ENCODE measurements around the gene TRNT1.
A peak's percentile ranks its signal among the peaks of the same experiment; 100 is the strongest.

Gene TRNT1

GRCh38 chr3:3189102-3189727, 62.5 kb downstream of the TRNT1 start:
- Histone ChIP-seq H3K4me3 (ENCODE audit: low read depth in 1 of 2, low read length in 2 of 2) (no peak overlapping the region), H3K36me3 (ENCODE audit: insufficient read depth, low read length) (no peaks in the 10 kb centered on the region), H3K4me2 (ENCODE audit: insufficient read depth, low read length) (no peak overlapping the region), H2AFZ (ENCODE audit: low read depth, low read length) (no peak overlapping the region), H3K9me3 (ENCODE audit: insufficient read depth, low read length, severe bottlenecking) (peaks cover 5% of the 10 kb centered on the region), H3K4me1 (ENCODE audit: insufficient read depth, low read length) (peaks cover 16% of the 10 kb centered on the region), H3K9ac (ENCODE audit: low read depth, low read length) (no peak overlapping the region), H3K79me2 (ENCODE audit: insufficient read depth, low read length) (no peaks in the 10 kb centered on the region), H4K20me1 (ENCODE audit: insufficient read depth, low read length) (no peaks in the 10 kb centered on the region), H3K27ac (ENCODE audit: low read length) (no peak overlapping the region), H3K27me3 (ENCODE audit: insufficient read depth, low read length, poor library complexity) (no peaks in the 10 kb centered on the region)
- DNase-seq (no peak), ATAC-seq (ENCODE audit: insufficient read depth, low read depth) (no peak)
- no peak for TF ChIP-seq CTCF (IDR thresholded peaks at IDR 0.05; ENCODE audit: borderline replicate concordance, extremely low read depth, low read length, poor library complexity, severe bottlenecking)
- TF ChIP-seq EZH2 (IDR thresholded peaks at IDR 0.05; ENCODE audit: borderline replicate concordance, low read depth, low read length, severe bottlenecking) = no peak

GRCh38 chr3:3189961-3190360, 63.2 kb downstream of the TRNT1 start:
- no peak overlapping the region for H3K4me2 ChIP-seq (ENCODE audit: insufficient read depth, low read length)
- H3K9ac ChIP-seq (ENCODE audit: low read depth, low read length) = no peak overlapping the region
- H2AFZ ChIP-seq (ENCODE audit: low read depth, low read length) = no peak overlapping the region
- ATAC-seq (ENCODE audit: insufficient read depth, low read depth) (no peak), DNase-seq (no peak)
- no peak overlapping the region for H3K4me3 ChIP-seq (ENCODE audit: low read depth in 1 of 2, low read length in 2 of 2)
- H4K20me1 ChIP-seq (ENCODE audit: insufficient read depth, low read length) = no peaks in the 10 kb centered on the region
- no peaks in the 10 kb centered on the region for H3K36me3 ChIP-seq (ENCODE audit: insufficient read depth, low read length)
- no peaks in the 10 kb centered on the region for H3K79me2 ChIP-seq (ENCODE audit: insufficient read depth, low read length)
- peaks cover 16% of the 10 kb centered on the region for H3K4me1 ChIP-seq (ENCODE audit: insufficient read depth, low read length)
- H3K9me3 ChIP-seq (ENCODE audit: insufficient read depth, low read length, severe bottlenecking) = peaks cover 5% of the 10 kb centered on the region
- TF ChIP-seq EZH2 (IDR thresholded peaks at IDR 0.05; ENCODE audit: borderline replicate concordance, low read depth, low read length, severe bottlenecking) = no peak
- no peak for TF ChIP-seq CTCF (IDR thresholded peaks at IDR 0.05; ENCODE audit: borderline replicate concordance, extremely low read depth, low read length, poor library complexity, severe bottlenecking)
- H3K27ac ChIP-seq (ENCODE audit: low read length) = no peak overlapping the region
- no peaks in the 10 kb centered on the region for H3K27me3 ChIP-seq (ENCODE audit: insufficient read depth, low read length, poor library complexity)

- no peak overlapping the region for H3K27ac ChIP-seq (ENCODE audit: low read length)
These were observed 65.0 kb downstream of the TRNT1 start for GRCh38 chr3:3191675-3192285.

More at GRCh38 chr3:3191675-3192285, 65.0 kb downstream of the TRNT1 start:
- no peak for DNase-seq
- no peaks in the 10 kb centered on the region for H4K20me1 ChIP-seq (ENCODE audit: insufficient read depth, low read length)
- peak overlapping the region; percentile 38 for H2AFZ ChIP-seq (ENCODE audit: low read depth, low read length)
- H3K27me3 ChIP-seq (ENCODE audit: insufficient read depth, low read length, poor library complexity) = no peaks in the 10 kb centered on the region
- H3K4me2 ChIP-seq (ENCODE audit: insufficient read depth, low read length) = peak overlapping the region; percentile 26
- peak; percentile 83 for ATAC-seq (ENCODE audit: insufficient read depth, low read depth)
- no peaks in the 10 kb centered on the region for H3K36me3 ChIP-seq (ENCODE audit: insufficient read depth, low read length)
- H3K79me2 ChIP-seq (ENCODE audit: insufficient read depth, low read length) = no peaks in the 10 kb centered on the region
- peaks cover 16% of the 10 kb centered on the region for H3K4me1 ChIP-seq (ENCODE audit: insufficient read depth, low read length)
- H3K9me3 ChIP-seq (ENCODE audit: insufficient read depth, low read length, severe bottlenecking) = no peaks in the 10 kb centered on the region
- no peak overlapping the region for H3K4me3 ChIP-seq (ENCODE audit: low read depth in 1 of 2, low read length in 2 of 2)
- TF ChIP-seq EZH2 (IDR thresholded peaks at IDR 0.05; ENCODE audit: borderline replicate concordance, low read depth, low read length, severe bottlenecking) = no peak
- TF ChIP-seq CTCF (IDR thresholded peaks at IDR 0.05; ENCODE audit: borderline replicate concordance, extremely low read depth, low read length, poor library complexity, severe bottlenecking) = no peak
- no peak overlapping the region for H3K9ac ChIP-seq (ENCODE audit: low read depth, low read length)
